Ovary (tissue), 3 donors: ENCODE results near the gene ZNF362.

Experiments
- EP300 ChIP-seq: sonication (generic); formaldehyde crosslinking; IDR thresholded peaks from one replicate; pipeline ENCODE4 v1.6.1; 2017; ENCODE audit warnings: antibody characterized with exemption
- TF ChIP-seq, protein P1 (sequence below), 3 donors: fragments of 450-650 bp in 2 of 3; fragments of 200-600 bp in 1 of 3; IDR thresholded peaks; one replicate each; pipeline versions ENCODE4 v1.5.1 to v1.8.0; 2016 to 2022; ENCODE audit warnings: antibody characterized with exemption in 3 of 3, mild to moderate bottlenecking in 1 of 3
- donor health status: DM: no; HTN: no; CAD: no.

DNA sequence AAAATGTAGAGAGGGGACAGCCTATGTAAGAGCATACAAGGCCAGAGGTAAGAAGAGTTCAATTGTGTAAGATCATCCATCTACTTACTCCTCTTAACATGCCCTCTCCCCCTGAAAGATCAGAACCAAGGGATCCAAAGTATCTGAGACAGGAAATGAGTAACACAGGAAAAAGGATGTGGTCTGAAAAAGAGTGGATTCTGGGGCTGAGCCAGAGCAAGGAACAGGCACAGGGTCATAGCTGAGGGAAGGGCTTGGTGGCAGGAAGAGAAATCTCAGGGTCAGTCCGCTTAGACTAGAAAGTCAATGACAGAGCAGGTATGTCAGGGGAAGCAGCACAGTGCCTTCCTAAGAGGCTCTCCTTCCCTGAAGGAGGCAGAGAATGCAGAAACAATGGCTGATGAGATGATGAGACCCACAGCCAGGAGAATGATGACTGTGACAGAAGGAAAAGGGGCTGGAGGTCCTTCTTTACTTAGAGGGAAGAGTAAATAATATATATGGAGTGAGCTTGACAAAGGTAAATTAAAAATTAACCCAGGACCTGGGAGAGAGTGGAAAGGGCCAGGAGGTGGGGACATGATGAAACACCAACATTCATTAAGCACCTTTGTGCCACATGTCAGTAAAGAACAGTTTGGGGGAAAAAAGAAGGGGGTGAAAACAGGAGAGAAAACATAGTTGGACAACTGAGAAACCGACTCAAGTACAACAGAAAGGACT is 90.8 kb downstream of the ZNF362 start:
- TF ChIP-seq EP300, result no peak
- TF ChIP-seq, protein P1, sequence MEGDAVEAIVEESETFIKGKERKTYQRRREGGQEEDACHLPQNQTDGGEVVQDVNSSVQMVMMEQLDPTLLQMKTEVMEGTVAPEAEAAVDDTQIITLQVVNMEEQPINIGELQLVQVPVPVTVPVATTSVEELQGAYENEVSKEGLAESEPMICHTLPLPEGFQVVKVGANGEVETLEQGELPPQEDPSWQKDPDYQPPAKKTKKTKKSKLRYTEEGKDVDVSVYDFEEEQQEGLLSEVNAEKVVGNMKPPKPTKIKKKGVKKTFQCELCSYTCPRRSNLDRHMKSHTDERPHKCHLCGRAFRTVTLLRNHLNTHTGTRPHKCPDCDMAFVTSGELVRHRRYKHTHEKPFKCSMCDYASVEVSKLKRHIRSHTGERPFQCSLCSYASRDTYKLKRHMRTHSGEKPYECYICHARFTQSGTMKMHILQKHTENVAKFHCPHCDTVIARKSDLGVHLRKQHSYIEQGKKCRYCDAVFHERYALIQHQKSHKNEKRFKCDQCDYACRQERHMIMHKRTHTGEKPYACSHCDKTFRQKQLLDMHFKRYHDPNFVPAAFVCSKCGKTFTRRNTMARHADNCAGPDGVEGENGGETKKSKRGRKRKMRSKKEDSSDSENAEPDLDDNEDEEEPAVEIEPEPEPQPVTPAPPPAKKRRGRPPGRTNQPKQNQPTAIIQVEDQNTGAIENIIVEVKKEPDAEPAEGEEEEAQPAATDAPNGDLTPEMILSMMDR (IDR thresholded peaks at IDR 0.05), result no peak
